Psoas muscle (tissue), 8 donors: ENCODE measurements around the gene SH3PXD2B. TPM values are rescaled to one million over a fixed set of nuclear protein-coding genes. Genes with fewer than 3 reads are reported as not detected.

ENCODE experiments used
- ATAC-seq, 4 donors: fragments of 200-7000 bp; cut with Tn5 transposase; one replicate each; pipeline ENCODE4 v1.9.1; 2020; ENCODE audit warnings: moderate library complexity in 3 of 4, mild to moderate bottlenecking in 2 of 4
- DNase-seq, 2 donors: peaks; one replicate each; pipeline ENCODE4 v3.0.0-alpha.2; 2020
- H3K27ac ChIP-seq: fragments of 200-600 bp; one replicate; pipeline ENCODE4 v1.8.0; 2022
- H3K27me3 ChIP-seq, 3 donors: fragments of 200-600 bp in 1 of 3; one replicate each; pipeline versions ENCODE4 v1.6.1 to v1.8.0; 2013 to 2022; ENCODE audit warnings: low read length in 2 of 3, mild to moderate bottlenecking in 2 of 3, moderate library complexity in 1 of 3; ENCODE audit not compliant: insufficient read depth in 3 of 3
- H3K36me3 ChIP-seq, 2 donors: fragments of 200-600 bp in 1 of 2; one replicate each; pipeline versions ENCODE4 v1.6.1 to v1.8.0; 2013 to 2022; ENCODE audit warnings: low read depth in 1 of 2, mild to moderate bottlenecking in 1 of 2, moderate library complexity in 1 of 2; ENCODE audit not compliant: insufficient read depth in 1 of 2
- H3K4me1 ChIP-seq: fragments of 200-600 bp; one replicate; pipeline ENCODE4 v1.8.0; 2022
- H3K4me3 ChIP-seq: fragments of 200-600 bp; one replicate; pipeline ENCODE4 v1.8.0; 2022; ENCODE audit warnings: mild to moderate bottlenecking
- H3K9me3 ChIP-seq: fragments of 200-600 bp; one replicate; pipeline ENCODE4 v1.8.0; 2022
- whole genome bisulfite sequencing, 3 donors: extraction: QIAGEN DNeasy Blood & Tissue Kit; methylation state at CpG; one replicate each; pipeline versions ENCODE4 v1.1.6 to v1.1.7; 2013; 5-methylcytosine and 5-hydroxymethylcytosine counted together
- intact Hi-C, 2 donors: fragments of 100-400 bp; cut with DNase I; formaldehyde crosslinking; loops; one replicate each; pipeline versions ENCODE4 v1.11.0 to v1.14.2; 2022
- polyA plus RNA-seq, 3 donors: library from polyadenylated mRNA; stranded (reverse); fragments of 200-250 nt; gene quantifications; one replicate each; pipeline ENCODE4 v1.2.3, GENCODE V29; 2013
- total RNA-seq, 4 donors: library from RNA; stranded (reverse); fragmentation: NEBNext Ultra II Directional in 2 of 4; extraction: Animal tissue kit (Norgen Biotek cat#: 25700) in 2 of 4; gene quantifications; one replicate each; pipeline versions ENCODE4 v1.2.1 to v1.2.4, GENCODE V29; 2021 to 2023
- TF ChIP-seq, protein P1 (sequence below): fragments of 200-600 bp; IDR thresholded peaks from one replicate; pipeline ENCODE4 v1.8.0; 2022; ENCODE audit warnings: antibody characterized with exemption
- donor health status: healthy with polysubstance abuse.
- donor health status: DM: no; HTN: no; CAD: no; lungs with moderate emphysema.
- donor health status: Bipolar disorder and iron deficiency.
- donor health status: healthy.
- donor health status: DM: yes; HTN: yes; CAD: no.
- donor health status: DM: no; HTN: no; CAD: no.
- donor health status: DM: no; HTN: no; CAD: no.
- donor health status: DM: yes; HTN: yes; CAD: no.

SH3PXD2B gene
- total and polyA plus RNA-seq, 7 donors = 0.58 to 5.3 (median 2.5) TPM

GRCh38 chr5:172311026-172311425 lies 143.3 kb downstream of the SH3PXD2B start:
- ATAC-seq (no peak), DNase-seq (no peak)
- H3K27me3 ChIP-seq = no peaks in the 10 kb centered on the region
- no peaks in the 10 kb centered on the region for H3K4me1 ChIP-seq
- H3K4me3 ChIP-seq = no peak overlapping the region
- TF ChIP-seq, protein P1, sequence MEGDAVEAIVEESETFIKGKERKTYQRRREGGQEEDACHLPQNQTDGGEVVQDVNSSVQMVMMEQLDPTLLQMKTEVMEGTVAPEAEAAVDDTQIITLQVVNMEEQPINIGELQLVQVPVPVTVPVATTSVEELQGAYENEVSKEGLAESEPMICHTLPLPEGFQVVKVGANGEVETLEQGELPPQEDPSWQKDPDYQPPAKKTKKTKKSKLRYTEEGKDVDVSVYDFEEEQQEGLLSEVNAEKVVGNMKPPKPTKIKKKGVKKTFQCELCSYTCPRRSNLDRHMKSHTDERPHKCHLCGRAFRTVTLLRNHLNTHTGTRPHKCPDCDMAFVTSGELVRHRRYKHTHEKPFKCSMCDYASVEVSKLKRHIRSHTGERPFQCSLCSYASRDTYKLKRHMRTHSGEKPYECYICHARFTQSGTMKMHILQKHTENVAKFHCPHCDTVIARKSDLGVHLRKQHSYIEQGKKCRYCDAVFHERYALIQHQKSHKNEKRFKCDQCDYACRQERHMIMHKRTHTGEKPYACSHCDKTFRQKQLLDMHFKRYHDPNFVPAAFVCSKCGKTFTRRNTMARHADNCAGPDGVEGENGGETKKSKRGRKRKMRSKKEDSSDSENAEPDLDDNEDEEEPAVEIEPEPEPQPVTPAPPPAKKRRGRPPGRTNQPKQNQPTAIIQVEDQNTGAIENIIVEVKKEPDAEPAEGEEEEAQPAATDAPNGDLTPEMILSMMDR = no peak
- intact Hi-C loops = no loop called here
- no peak overlapping the region for H3K27ac ChIP-seq
- WGBS, 3 donors = 93 to 96% (median 96%) methylated on average over 7 of the region's 7 CpGs
- peaks cover 3% of the 10 kb centered on the region for H3K9me3 ChIP-seq
- no peaks in the 10 kb centered on the region for H3K36me3 ChIP-seq

GRCh38 chr5:172305380-172305779 lies 148.9 kb downstream of the SH3PXD2B start:
- Histone ChIP-seq H3K4me1 (no peaks in the 10 kb centered on the region), H3K9me3 (peaks cover 11% of the 10 kb centered on the region), H3K4me3 (no peak overlapping the region), H3K36me3 (no peaks in the 10 kb centered on the region), H3K27ac (no peak overlapping the region), H3K27me3 (no peaks in the 10 kb centered on the region)
- TF ChIP-seq, protein P1 = no peak
- DNase-seq (no peak), ATAC-seq (no peak)
- WGBS, 3 donors = 89 to 94% (median 90%) methylated on average over 2 of the region's 2 CpGs
- intact Hi-C loops = no loop called here

DNA sequence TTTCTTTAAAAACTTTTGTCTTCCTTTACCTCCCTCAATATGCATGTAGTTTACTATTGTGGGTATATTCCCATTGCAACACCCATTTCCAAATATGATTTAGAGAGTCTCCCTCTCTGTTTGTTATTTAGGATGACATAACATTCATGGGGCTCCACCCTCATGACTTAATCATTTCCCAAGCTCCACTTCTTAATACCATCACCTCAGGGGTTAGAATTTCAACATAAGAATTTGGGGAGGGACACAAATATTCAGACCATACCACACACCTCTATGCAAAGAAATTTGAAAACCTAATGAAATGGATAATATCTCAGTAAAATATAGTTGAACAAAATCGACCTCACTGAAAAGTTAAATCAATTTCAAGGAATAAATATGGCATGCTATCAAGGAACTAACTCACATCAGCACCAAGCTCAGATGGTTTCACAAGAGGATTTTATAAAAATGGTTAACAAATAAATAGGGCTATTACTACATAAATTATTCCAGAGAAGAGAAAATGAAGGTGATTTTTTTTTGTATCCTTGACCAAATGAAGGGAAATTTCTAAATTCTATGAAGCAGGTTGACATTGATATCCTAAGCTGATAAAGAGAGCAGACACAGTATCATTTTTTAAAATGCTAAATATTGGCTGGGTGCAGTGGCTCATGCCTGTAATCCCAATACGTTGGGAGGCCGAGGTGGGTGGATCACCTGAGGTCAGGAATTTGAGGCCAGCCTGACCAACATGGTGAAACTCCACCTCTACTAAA lies 150.6 kb downstream of the SH3PXD2B start:
- DNase-seq (no peak), ATAC-seq (no peak)
- WGBS, 3 donors = 59 to 80% (median 79%) methylated on average over 3 of the region's 3 CpGs
- Histone ChIP-seq H3K4me1 (no peaks in the 10 kb centered on the region), H3K36me3 (no peaks in the 10 kb centered on the region), H3K27ac (no peak overlapping the region), H3K9me3 (peaks cover 11% of the 10 kb centered on the region), H3K27me3 (no peaks in the 10 kb centered on the region), H3K4me3 (no peak overlapping the region)
- TF ChIP-seq, protein P1 = no peak
- intact Hi-C loops = no loop called here

- ATAC-seq (no peak), DNase-seq (no peak)
- Histone ChIP-seq H3K36me3 (no peaks in the 10 kb centered on the region), H3K27me3 (no peaks in the 10 kb centered on the region), H3K4me3 (no peak overlapping the region), H3K9me3 (peaks cover 11% of the 10 kb centered on the region), H3K4me1 (no peaks in the 10 kb centered on the region), H3K27ac (no peak overlapping the region)
- intact Hi-C loops = no loop called here
- TF ChIP-seq, protein P1 = no peak
- WGBS, 3 donors = 53 to 69% (median 64%) methylated on average over 5 of the region's 5 CpGs
These were observed 151.2 kb downstream of the SH3PXD2B start for GRCh38 chr5:172303162-172303561.
